ENCODE data around the gene TENM4. TPM values are rescaled to one million over a fixed set of nuclear protein-coding genes. Genes with fewer than 3 reads are reported as not detected.

Gene TENM4
- polyA plus RNA-seq, 1 donor from 2014 or later, result 16.8 TPM

DNA sequence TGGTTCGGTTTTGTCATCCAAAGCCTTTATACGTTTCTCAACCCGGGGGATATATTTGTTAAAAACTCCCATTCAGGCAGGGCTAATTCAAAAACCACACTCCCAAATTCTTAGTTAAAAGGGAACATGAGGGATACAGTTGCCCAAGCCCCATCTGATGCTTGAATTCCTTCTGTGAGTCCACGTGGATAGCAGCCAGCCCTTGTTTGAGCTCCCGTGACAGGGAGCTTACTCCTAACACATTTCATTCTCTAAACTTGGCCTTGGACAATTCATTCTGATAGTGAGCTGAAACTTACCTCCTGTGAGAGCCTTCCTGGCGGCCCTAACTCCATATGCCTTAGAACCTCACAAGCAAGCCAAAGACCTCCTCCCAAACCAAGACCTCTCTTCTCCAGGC is 357.5 kb downstream of the TENM4 start:
- Histone ChIP-seq H3K9me3 (ENCODE audit: low read length) (no peaks in the 10 kb centered on the region), H3K27me3 (ENCODE audit: insufficient read depth, low read depth, low read length) (no peaks in the 10 kb centered on the region), H3K36me3 (ENCODE audit: insufficient read depth, low read length) (no peaks in the 10 kb centered on the region), H3F3A (ENCODE audit: insufficient read depth, low read length, poor library complexity, severe bottlenecking) (no peaks in the 10 kb centered on the region), H3K4me3 (ENCODE audit: low read length) (no peak overlapping the region), H2AFZ (ENCODE audit: low read depth, low read length) (no peak overlapping the region), H3K9me2 (ENCODE audit: insufficient read depth, low read length) (no peaks in the 10 kb centered on the region), H3K4me2 (ENCODE audit: low read length) (no peak overlapping the region), H4K20me1 (ENCODE audit: insufficient read depth) (no peaks in the 10 kb centered on the region), H3K27ac (ENCODE audit: low read length) (no peak overlapping the region), H3K9ac (ENCODE audit: low read length) (no peak overlapping the region), H3K79me2 (replicated peaks; ENCODE audit: insufficient read depth, low read length) (no peaks in the 10 kb centered on the region)
- TF ChIP-seq TAF1 (IDR thresholded peaks at IDR 0.05; ENCODE audit: low read depth) (no peak), POLR2AphosphoS5 (IDR thresholded peaks at IDR 0.05) (no peak), MXI1 (conservative IDR thresholded peaks at IDR 0.05; ENCODE audit: poor library complexity, severe bottlenecking) (no peak)

DNA sequence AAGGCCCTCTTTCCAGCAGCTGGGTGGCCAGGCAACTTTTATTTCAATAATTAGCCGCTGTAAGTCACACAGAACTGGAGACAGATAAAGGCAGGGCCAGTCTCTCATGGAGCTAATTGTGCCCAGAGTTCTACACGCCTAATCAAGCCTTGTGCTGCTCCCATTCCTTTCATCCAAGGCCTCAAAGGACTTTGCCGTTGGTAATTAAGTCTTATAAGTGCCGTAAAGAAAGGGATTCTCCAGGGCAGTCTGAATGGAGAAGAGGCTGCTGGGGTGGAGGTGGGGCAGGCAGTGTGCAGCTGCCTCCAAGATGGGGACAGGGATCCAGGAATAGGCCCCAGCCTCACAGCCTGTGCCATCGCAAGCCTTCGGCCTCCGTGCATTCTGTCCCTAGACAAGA is 357.9 kb downstream of the TENM4 start:
- Histone ChIP-seq H3F3A (ENCODE audit: insufficient read depth, low read length, poor library complexity, severe bottlenecking) (no peaks in the 10 kb centered on the region), H3K36me3 (ENCODE audit: insufficient read depth, low read length) (no peaks in the 10 kb centered on the region), H3K27me3 (ENCODE audit: insufficient read depth, low read depth, low read length) (no peaks in the 10 kb centered on the region), H3K9ac (ENCODE audit: low read length) (no peak overlapping the region), H2AFZ (ENCODE audit: low read depth, low read length) (no peak overlapping the region), H4K20me1 (ENCODE audit: insufficient read depth) (no peaks in the 10 kb centered on the region), H3K4me2 (ENCODE audit: low read length) (no peak overlapping the region), H3K9me3 (ENCODE audit: low read length) (no peaks in the 10 kb centered on the region), H3K79me2 (replicated peaks; ENCODE audit: insufficient read depth, low read length) (no peaks in the 10 kb centered on the region), H3K4me3 (ENCODE audit: low read length) (no peak overlapping the region), H3K27ac (ENCODE audit: low read length) (no peak overlapping the region), H3K9me2 (ENCODE audit: insufficient read depth, low read length) (no peaks in the 10 kb centered on the region)
- TF ChIP-seq MXI1 (conservative IDR thresholded peaks at IDR 0.05; ENCODE audit: poor library complexity, severe bottlenecking) (no peak), RAD21 (conservative IDR thresholded peaks at IDR 0.05) (no peak), CTCF (IDR thresholded peaks at IDR 0.05; ENCODE audit: poor library complexity, severe bottlenecking) (no peak), SMC3 (conservative IDR thresholded peaks at IDR 0.05; ENCODE audit: poor library complexity) (no peak), POLR2AphosphoS5 (IDR thresholded peaks at IDR 0.05) (no peak), TAF1 (IDR thresholded peaks at IDR 0.05; ENCODE audit: low read depth) (no peak), EZH2 (IDR thresholded peaks at IDR 0.05; ENCODE audit: borderline replicate concordance, insufficient read depth, low read length, poor library complexity, severe bottlenecking) (no peak), EP300 (conservative IDR thresholded peaks at IDR 0.05; ENCODE audit: poor library complexity, severe bottlenecking) (no peak)
- TF ChIP-seq, protein P1, sequence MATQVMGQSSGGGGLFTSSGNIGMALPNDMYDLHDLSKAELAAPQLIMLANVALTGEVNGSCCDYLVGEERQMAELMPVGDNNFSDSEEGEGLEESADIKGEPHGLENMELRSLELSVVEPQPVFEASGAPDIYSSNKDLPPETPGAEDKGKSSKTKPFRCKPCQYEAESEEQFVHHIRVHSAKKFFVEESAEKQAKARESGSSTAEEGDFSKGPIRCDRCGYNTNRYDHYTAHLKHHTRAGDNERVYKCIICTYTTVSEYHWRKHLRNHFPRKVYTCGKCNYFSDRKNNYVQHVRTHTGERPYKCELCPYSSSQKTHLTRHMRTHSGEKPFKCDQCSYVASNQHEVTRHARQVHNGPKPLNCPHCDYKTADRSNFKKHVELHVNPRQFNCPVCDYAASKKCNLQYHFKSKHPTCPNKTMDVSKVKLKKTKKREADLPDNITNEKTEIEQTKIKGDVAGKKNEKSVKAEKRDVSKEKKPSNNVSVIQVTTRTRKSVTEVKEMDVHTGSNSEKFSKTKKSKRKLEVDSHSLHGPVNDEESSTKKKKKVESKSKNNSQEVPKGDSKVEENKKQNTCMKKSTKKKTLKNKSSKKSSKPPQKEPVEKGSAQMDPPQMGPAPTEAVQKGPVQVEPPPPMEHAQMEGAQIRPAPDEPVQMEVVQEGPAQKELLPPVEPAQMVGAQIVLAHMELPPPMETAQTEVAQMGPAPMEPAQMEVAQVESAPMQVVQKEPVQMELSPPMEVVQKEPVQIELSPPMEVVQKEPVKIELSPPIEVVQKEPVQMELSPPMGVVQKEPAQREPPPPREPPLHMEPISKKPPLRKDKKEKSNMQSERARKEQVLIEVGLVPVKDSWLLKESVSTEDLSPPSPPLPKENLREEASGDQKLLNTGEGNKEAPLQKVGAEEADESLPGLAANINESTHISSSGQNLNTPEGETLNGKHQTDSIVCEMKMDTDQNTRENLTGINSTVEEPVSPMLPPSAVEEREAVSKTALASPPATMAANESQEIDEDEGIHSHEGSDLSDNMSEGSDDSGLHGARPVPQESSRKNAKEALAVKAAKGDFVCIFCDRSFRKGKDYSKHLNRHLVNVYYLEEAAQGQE (IDR thresholded peaks at IDR 0.05; ENCODE audit: borderline replicate concordance), result no peak

GRCh38 chr11:79082280-79082679 is 358.6 kb downstream of the TENM4 start:
- no peaks in the 10 kb centered on the region for H3K27me3 ChIP-seq (ENCODE audit: insufficient read depth, low read depth, low read length)
- H3K9me3 ChIP-seq (ENCODE audit: low read length), result no peaks in the 10 kb centered on the region
- H3K36me3 ChIP-seq (ENCODE audit: insufficient read depth, low read length), result no peaks in the 10 kb centered on the region
- no peak overlapping the region for H2AFZ ChIP-seq (ENCODE audit: low read depth, low read length)
- H3K4me2 ChIP-seq (ENCODE audit: low read length), result no peak overlapping the region
- TF ChIP-seq MXI1 (conservative IDR thresholded peaks at IDR 0.05; ENCODE audit: poor library complexity, severe bottlenecking) (no peak), EP300 (conservative IDR thresholded peaks at IDR 0.05; ENCODE audit: poor library complexity, severe bottlenecking) (no peak), SMC3 (conservative IDR thresholded peaks at IDR 0.05; ENCODE audit: poor library complexity) (no peak), TAF1 (IDR thresholded peaks at IDR 0.05; ENCODE audit: low read depth) (no peak), CTCF (IDR thresholded peaks at IDR 0.05; ENCODE audit: poor library complexity, severe bottlenecking) (no peak), RAD21 (conservative IDR thresholded peaks at IDR 0.05) (no peak), POLR2AphosphoS5 (IDR thresholded peaks at IDR 0.05) (no peak), EZH2 (IDR thresholded peaks at IDR 0.05; ENCODE audit: borderline replicate concordance, insufficient read depth, low read length, poor library complexity, severe bottlenecking) (no peak)
- TF ChIP-seq, protein P1 (IDR thresholded peaks at IDR 0.05; ENCODE audit: borderline replicate concordance), result no peak
- no peak overlapping the region for H3K9ac ChIP-seq (ENCODE audit: low read length)
- H3K9me2 ChIP-seq (ENCODE audit: insufficient read depth, low read length), result no peaks in the 10 kb centered on the region
- H3K27ac ChIP-seq (ENCODE audit: low read length), result no peak overlapping the region
- no peaks in the 10 kb centered on the region for H3K79me2 ChIP-seq (replicated peaks; ENCODE audit: insufficient read depth, low read length)
- H4K20me1 ChIP-seq (ENCODE audit: insufficient read depth), result no peaks in the 10 kb centered on the region
- no peaks in the 10 kb centered on the region for H3F3A ChIP-seq (ENCODE audit: insufficient read depth, low read length, poor library complexity, severe bottlenecking)
- H3K4me3 ChIP-seq (ENCODE audit: low read length), result no peak overlapping the region
